ENCODE results near the gene TUBB3. TPM values are rescaled to one million over a fixed set of nuclear protein-coding genes. Genes with fewer than 3 reads are reported as not detected.

TUBB3 gene
- total RNA-seq, 4 donors from 2014 or later: 1.8 to 7.0 TPM; not detected in 2

GRCh38 chr16:89946515-89946914, 23.4 kb downstream of the TUBB3 start:
- TF ChIP-seq, protein P1, sequence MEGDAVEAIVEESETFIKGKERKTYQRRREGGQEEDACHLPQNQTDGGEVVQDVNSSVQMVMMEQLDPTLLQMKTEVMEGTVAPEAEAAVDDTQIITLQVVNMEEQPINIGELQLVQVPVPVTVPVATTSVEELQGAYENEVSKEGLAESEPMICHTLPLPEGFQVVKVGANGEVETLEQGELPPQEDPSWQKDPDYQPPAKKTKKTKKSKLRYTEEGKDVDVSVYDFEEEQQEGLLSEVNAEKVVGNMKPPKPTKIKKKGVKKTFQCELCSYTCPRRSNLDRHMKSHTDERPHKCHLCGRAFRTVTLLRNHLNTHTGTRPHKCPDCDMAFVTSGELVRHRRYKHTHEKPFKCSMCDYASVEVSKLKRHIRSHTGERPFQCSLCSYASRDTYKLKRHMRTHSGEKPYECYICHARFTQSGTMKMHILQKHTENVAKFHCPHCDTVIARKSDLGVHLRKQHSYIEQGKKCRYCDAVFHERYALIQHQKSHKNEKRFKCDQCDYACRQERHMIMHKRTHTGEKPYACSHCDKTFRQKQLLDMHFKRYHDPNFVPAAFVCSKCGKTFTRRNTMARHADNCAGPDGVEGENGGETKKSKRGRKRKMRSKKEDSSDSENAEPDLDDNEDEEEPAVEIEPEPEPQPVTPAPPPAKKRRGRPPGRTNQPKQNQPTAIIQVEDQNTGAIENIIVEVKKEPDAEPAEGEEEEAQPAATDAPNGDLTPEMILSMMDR (IDR thresholded peaks at IDR 0.05; ENCODE audit: low read depth): no peak

DNA sequence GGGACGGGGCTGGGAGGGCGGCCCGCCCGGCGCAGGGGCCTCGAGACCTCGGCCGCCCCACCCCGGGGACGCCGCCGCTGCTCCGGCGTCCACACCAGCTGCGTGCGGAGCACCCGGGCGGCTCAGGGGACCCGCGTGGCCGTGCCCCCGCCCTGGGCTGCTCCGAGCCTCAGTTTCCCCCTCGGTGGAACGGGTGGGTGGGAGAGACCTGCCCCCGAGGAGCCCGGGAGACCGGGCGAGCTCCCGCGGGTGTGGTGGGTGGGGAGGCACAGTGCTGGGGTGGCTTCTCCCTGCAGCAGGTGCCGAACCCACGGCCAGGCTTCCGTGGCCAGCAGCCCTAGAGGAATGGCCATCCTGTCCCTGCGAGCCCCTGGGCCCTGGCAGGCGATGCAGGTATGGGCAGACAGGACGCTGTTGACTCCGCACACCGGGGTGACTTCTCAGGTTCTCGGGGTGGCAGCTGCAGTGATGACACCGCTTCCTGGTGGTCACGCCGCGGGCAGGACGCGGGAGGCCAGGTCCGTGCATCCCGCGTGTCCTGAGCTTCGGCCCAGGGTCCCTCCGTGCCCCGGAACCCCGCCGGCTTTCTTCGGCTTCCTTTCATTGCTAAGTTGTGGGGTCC, 26.1 kb downstream of the TUBB3 start:
- TF ChIP-seq, protein P1 (IDR thresholded peaks at IDR 0.05; ENCODE audit: low read depth): no peak

- TF ChIP-seq, protein P1 (IDR thresholded peaks at IDR 0.05; ENCODE audit: low read depth): no peak
Observed at GRCh38 chr16:89949756-89950155, 26.6 kb downstream of the TUBB3 start.

- TF ChIP-seq, protein P1 (IDR thresholded peaks at IDR 0.05; ENCODE audit: low read depth): no peak
Observed at GRCh38 chr16:89951509-89951908, 28.4 kb downstream of the TUBB3 start.

DNA sequence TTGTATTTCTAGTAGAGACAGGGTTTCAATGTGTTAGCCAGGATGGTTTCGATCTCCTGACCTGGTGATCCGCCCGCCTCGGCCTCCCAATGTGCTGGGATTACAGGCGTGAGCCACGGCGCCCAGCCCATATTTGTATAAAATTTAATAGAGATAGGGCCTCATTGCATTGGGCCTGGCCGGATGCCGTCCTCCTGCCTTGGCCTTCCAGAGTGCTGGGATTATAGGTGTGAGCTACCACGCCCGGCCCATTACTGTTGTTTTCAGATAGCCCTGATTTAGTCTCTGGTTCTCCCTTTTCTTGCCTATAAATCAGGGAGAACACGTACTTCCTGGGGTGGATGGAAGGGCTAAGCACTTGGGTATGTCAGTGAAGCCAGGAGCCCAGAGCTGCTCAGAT, 28.9 kb downstream of the TUBB3 start:
- TF ChIP-seq, protein P1 (IDR thresholded peaks at IDR 0.05; ENCODE audit: low read depth): no peak

DNA sequence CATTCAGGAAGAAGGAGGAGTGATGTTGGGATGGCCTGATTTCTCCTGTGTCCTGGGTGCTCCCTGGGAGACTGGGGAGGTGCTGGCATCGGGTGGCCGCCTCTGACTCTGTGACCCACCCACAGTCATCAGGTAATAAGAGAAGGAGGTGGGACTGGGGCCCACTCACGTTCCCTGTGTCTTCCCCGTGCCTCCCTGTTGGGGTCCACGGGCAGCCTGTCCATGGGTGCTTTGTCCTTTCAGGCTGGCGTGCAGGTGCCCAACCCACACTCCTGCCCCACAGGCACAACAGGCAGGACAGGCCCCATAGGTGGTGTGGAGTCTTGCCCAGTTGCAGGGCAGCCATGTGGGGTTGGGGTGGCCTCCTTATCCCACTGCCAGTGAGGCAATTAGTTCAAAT, 29.4 kb downstream of the TUBB3 start:
- TF ChIP-seq, protein P1 (IDR thresholded peaks at IDR 0.05; ENCODE audit: low read depth): no peak

GRCh38 chr16:89953671-89954406, 30.7 kb downstream of the TUBB3 start:
- TF ChIP-seq, protein P1 (IDR thresholded peaks at IDR 0.05; ENCODE audit: low read depth): no peak
